HCT116 (cell line): ENCODE results near the gene ENOX1. TPM values are rescaled to one million over a fixed set of nuclear protein-coding genes. Genes with fewer than 3 reads are reported as not detected.

Experiments
- ATAC-seq: fragments of 200-7000 bp; cut with Tn5 transposase; 2 replicates; pipeline ENCODE4 v1.9.1; 2020; ENCODE audit warnings: mild to moderate bottlenecking, moderate library complexity
- BruUV-seq: library from RNA; stranded (reverse); fragments of 400-500 nt; replicated peaks from 2 replicates; lab custom pipeline; 2021; lab: Mats Ljungman, UMichigan
- CTCF ChIA-PET: fragments of 300-600 bp; sonication (Branson Sonifier 250); formaldehyde crosslinking; loops from one replicate; lab custom pipeline; 2021; ENCODE audit warnings: antibody characterized with exemption; lab: Charles Lee
- POLR2A ChIA-PET: fragments of 300-600, 350-600 bp; sonication (Branson Sonifier 250); formaldehyde crosslinking; loops from one replicate; lab custom pipeline; 2021; ENCODE audit warnings: antibody characterized with exemption; lab: Charles Lee
- RAD21 ChIA-PET, 2 experiments: fragments of 300-600 bp; sonication (Branson Sonifier 250); formaldehyde crosslinking; loops; one replicate each; lab custom pipeline; 2023; ENCODE audit warnings: low total read pairs in 2 of 2; ENCODE audit not compliant: uncharacterized antibody in 2 of 2, unreplicated experiment in 2 of 2, low non-redundant PET in 1 of 2; lab: Charles Lee
- DNase-seq: peaks from one replicate; pipeline ENCODE4 v3.0.0-alpha.2; 2010; ENCODE audit warnings: low read depth, low spot score
- H2AFZ ChIP-seq: fragments of 200-600 bp; shearing (Covaris generic), sonication (generic); 2 replicates; pipeline ENCODE4 v1.6.1; 2017; ENCODE audit warnings: low read depth, mixed run types, mixed read lengths, antibody characterized with exemption, low read length; ENCODE audit not compliant: poor library complexity, severe bottlenecking
- H3K27ac ChIP-seq: 2 replicates; pipeline ENCODE4 v1.5.1; 2012; ENCODE audit warnings: low read depth, low read length
- H3K27me3 ChIP-seq: fragments of 200-600 bp; sonication (generic); 2 replicates; pipeline ENCODE4 v1.6.1; 2016; ENCODE audit warnings: mixed run types, low read length, mixed read lengths; ENCODE audit not compliant: insufficient read depth
- H3K36me3 ChIP-seq, 2 experiments: fragments of 200-500 bp in 1 of 2; fragments of 200-600 bp in 1 of 2; sonication (Bioruptor generic) in 1 of 2; sonication (generic) in 1 of 2; 2 replicates each; pipeline versions ENCODE4 v1.5.1 to v1.6.1; 2014 to 2016; ENCODE audit warnings: low read length in 2 of 2, inconsistent platforms in 1 of 2, mixed read lengths in 1 of 2, mixed run types in 1 of 2; ENCODE audit not compliant: insufficient read depth in 2 of 2, control insufficient read depth in 1 of 2
- H3K4me1 ChIP-seq, 2 experiments: fragments of 200-600 bp in 1 of 2; sonication (generic) in 1 of 2; 2 replicates each; pipeline versions ENCODE4 v1.5.1 to v1.6.1; 2012 to 2017; ENCODE audit warnings: low read length in 2 of 2, inconsistent platforms in 1 of 2, mild to moderate bottlenecking in 1 of 2, mixed read lengths in 1 of 2, mixed run types in 1 of 2, moderate library complexity in 1 of 2; ENCODE audit not compliant: insufficient read depth in 2 of 2, control insufficient read depth in 1 of 2
- H3K4me2 ChIP-seq: fragments of 200-600 bp; sonication (generic); 2 replicates; pipeline ENCODE4 v1.6.1; 2017; ENCODE audit warnings: mixed run types, low read length, mixed read lengths
- H3K4me3 ChIP-seq, 2 experiments: fragments of 200-600 bp in 1 of 2; sonication (generic) in 1 of 2; replicated peaks in 1 of 2; 2 replicates each; pipeline ENCODE4 v1.5.1; 2011 to 2016; ENCODE audit warnings: low read length in 2 of 2, control low read depth in 1 of 2, low read depth in 1 of 2, mild to moderate bottlenecking in 1 of 2, mixed read lengths in 1 of 2, mixed run types in 1 of 2
- H3K79me2 ChIP-seq: fragments of 200-600 bp; sonication (generic); 2 replicates; pipeline ENCODE4 v1.6.1; 2017; ENCODE audit warnings: mild to moderate bottlenecking, mixed run types, low read length, moderate library complexity, mixed read lengths; ENCODE audit not compliant: insufficient read depth
- H3K9ac ChIP-seq: fragments of 200-600 bp; sonication (generic); 2 replicates; pipeline ENCODE4 v1.6.1; 2016; ENCODE audit warnings: low read length, mixed read lengths
- H3K9me2 ChIP-seq: fragments of 200-600 bp; sonication (generic), shearing (Covaris generic); 2 replicates; pipeline ENCODE4 v1.6.1; 2017; ENCODE audit warnings: mixed run types, mild to moderate bottlenecking, moderate library complexity; ENCODE audit not compliant: insufficient read depth
- H3K9me3 ChIP-seq, 2 experiments: fragments of 200-500 bp in 1 of 2; fragments of 200-600 bp in 1 of 2; sonication (Bioruptor generic) in 1 of 2; sonication (generic) in 1 of 2; 2 replicates each; pipeline ENCODE4 v1.6.1; 2014 to 2017; ENCODE audit warnings: low read length in 2 of 2, mixed read lengths in 2 of 2, inconsistent platforms in 1 of 2, low read depth in 1 of 2, mild to moderate bottlenecking in 1 of 2, mixed run types in 1 of 2, moderate library complexity in 1 of 2; ENCODE audit not compliant: control insufficient read depth in 1 of 2, insufficient read depth in 1 of 2
- H4K20me1 ChIP-seq: fragments of 200-600 bp; sonication (generic), shearing (Covaris generic); 2 replicates; pipeline ENCODE4 v1.6.1; 2017; ENCODE audit warnings: mixed run types, mild to moderate bottlenecking, moderate library complexity; ENCODE audit not compliant: insufficient read depth
- CBX3 ChIP-seq: IDR thresholded peaks from 2 replicates; pipeline ENCODE4 v1.6.1; 2012; ENCODE audit warnings: low read depth
- CEBPB ChIP-seq: IDR thresholded peaks from 2 replicates; pipeline ENCODE4 v1.6.1; 2012; ENCODE audit warnings: low read depth
- JUND ChIP-seq: IDR thresholded peaks from 2 replicates; pipeline ENCODE4 v1.6.1; 2012
- POLR2AphosphoS5 ChIP-seq: IDR thresholded peaks from 2 replicates; pipeline ENCODE4 v1.6.1; 2011; ENCODE audit warnings: mild to moderate bottlenecking, low read depth, low read length, moderate library complexity
- intact Hi-C: fragments of 100-400 bp; cut with micrococcal nuclease; formaldehyde crosslinking; loops from 2 replicates; pipeline ENCODE4 v1.10.0; 2022
- total RNA-seq: library from RNA; stranded (reverse); gene quantifications from one replicate; pipeline ENCODE4 v1.2.1, GENCODE V29; 2021; ENCODE audit not compliant: unreplicated experiment
- TF ChIP-seq, protein P1 (sequence below), 3 experiments: fragments of 200-600 bp in 1 of 3; sonication (generic) in 1 of 3; IDR thresholded peaks in 2 of 3; conservative IDR thresholded peaks in 1 of 3; 2 replicates each; pipeline ENCODE4 v1.5.1; 2012 to 2017; ENCODE audit warnings: low read depth in 2 of 3, low read length in 2 of 3, antibody characterized with exemption in 1 of 3, borderline replicate concordance in 1 of 3, control low read depth in 1 of 3, mild to moderate bottlenecking in 1 of 3, mixed read lengths in 1 of 3, mixed run types in 1 of 3, moderate library complexity in 1 of 3; ENCODE audit not compliant: insufficient read depth in 1 of 3
- TF ChIP-seq, protein P2 (sequence below): IDR thresholded peaks from 2 replicates; pipeline ENCODE4 v1.6.1; 2012
- TF ChIP-seq, protein P3 (sequence below): IDR thresholded peaks from 2 replicates; pipeline ENCODE4 v1.6.1; 2011; ENCODE audit warnings: mild to moderate bottlenecking, low read length, moderate library complexity; ENCODE audit not compliant: insufficient replicate concordance; ENCODE audit errors: extremely low read depth

ENOX1 gene
- total RNA-seq, 1 experiment from 2014 or later, result 4.5 TPM

DNA sequence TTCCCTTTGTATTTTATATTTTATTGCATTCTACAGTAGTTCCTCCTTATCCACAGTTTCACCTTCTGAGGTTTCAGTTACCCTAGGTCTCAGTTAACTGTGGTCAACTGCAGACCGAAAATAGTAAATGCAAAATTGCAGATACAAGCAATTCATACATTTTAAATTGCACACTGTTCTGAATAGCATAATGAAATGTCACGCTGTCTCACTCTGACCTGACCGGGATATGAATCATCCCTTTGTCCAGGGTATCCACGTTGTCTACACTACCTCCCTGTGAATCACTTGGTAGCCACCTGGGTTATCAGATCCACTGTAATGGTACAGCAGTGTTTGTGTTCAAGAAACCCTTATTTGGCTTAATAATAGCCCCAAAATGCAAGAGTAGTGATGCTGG lies 438.4 kb downstream of the ENOX1 start:
- Histone ChIP-seq H3K27ac (no peak overlapping the region), H3K79me2 (no peaks in the 10 kb centered on the region), H2AFZ (no peak overlapping the region), H3K36me3 (no peaks in the 10 kb centered on the region), H3K4me3 (no peak overlapping the region), H3K4me1 (no peaks in the 10 kb centered on the region), H4K20me1 (no peaks in the 10 kb centered on the region)
- CTCF ChIA-PET, result no interaction called here
- intact Hi-C loops, result no loop called here
- TF ChIP-seq, protein P1, sequence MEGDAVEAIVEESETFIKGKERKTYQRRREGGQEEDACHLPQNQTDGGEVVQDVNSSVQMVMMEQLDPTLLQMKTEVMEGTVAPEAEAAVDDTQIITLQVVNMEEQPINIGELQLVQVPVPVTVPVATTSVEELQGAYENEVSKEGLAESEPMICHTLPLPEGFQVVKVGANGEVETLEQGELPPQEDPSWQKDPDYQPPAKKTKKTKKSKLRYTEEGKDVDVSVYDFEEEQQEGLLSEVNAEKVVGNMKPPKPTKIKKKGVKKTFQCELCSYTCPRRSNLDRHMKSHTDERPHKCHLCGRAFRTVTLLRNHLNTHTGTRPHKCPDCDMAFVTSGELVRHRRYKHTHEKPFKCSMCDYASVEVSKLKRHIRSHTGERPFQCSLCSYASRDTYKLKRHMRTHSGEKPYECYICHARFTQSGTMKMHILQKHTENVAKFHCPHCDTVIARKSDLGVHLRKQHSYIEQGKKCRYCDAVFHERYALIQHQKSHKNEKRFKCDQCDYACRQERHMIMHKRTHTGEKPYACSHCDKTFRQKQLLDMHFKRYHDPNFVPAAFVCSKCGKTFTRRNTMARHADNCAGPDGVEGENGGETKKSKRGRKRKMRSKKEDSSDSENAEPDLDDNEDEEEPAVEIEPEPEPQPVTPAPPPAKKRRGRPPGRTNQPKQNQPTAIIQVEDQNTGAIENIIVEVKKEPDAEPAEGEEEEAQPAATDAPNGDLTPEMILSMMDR (IDR thresholded peaks at IDR 0.05 in 2 of 3, conservative IDR thresholded peaks at IDR 0.05 in 1 of 3; ENCODE audit: borderline replicate concordance in 1 of 3, insufficient read depth in 1 of 3, low read depth in 2 of 3, low read length in 2 of 3), result no peak
- TF ChIP-seq CEBPB, result no peak
- TF ChIP-seq, protein P2, sequence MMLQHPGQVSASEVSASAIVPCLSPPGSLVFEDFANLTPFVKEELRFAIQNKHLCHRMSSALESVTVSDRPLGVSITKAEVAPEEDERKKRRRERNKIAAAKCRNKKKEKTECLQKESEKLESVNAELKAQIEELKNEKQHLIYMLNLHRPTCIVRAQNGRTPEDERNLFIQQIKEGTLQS, result no peak
- no peak for TF ChIP-seq JUND
- TF ChIP-seq, protein P3, sequence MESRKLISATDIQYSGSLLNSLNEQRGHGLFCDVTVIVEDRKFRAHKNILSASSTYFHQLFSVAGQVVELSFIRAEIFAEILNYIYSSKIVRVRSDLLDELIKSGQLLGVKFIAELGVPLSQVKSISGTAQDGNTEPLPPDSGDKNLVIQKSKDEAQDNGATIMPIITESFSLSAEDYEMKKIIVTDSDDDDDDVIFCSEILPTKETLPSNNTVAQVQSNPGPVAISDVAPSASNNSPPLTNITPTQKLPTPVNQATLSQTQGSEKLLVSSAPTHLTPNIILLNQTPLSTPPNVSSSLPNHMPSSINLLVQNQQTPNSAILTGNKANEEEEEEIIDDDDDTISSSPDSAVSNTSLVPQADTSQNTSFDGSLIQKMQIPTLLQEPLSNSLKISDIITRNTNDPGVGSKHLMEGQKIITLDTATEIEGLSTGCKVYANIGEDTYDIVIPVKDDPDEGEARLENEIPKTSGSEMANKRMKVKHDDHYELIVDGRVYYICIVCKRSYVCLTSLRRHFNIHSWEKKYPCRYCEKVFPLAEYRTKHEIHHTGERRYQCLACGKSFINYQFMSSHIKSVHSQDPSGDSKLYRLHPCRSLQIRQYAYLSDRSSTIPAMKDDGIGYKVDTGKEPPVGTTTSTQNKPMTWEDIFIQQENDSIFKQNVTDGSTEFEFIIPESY, result no peak
- no peak for TF ChIP-seq POLR2AphosphoS5
- TF ChIP-seq CBX3, result no peak
- TF ChIP-seq, all 23 proteins: peak for 0
- POLR2A ChIA-PET, result no interaction called here
- RAD21 ChIA-PET, result no interaction called here
- no peaks in the 10 kb centered on the region for H3K9me3 ChIP-seq
- DNase-seq, result no peak
- H3K27me3 ChIP-seq, result no peaks in the 10 kb centered on the region
- H3K4me2 ChIP-seq, result no peak overlapping the region
- no peak overlapping the region for H3K9ac ChIP-seq
- BruUV-seq, result no TSS peak
- ATAC-seq, result no peak
- no peaks in the 10 kb centered on the region for H3K9me2 ChIP-seq
